HepG2 (cell line): Measurements from ENCODE around the gene MYH15. TPM values are rescaled to one million over a fixed set of nuclear protein-coding genes. Genes with fewer than 3 reads are reported as not detected.

Experiments
- ATAC-seq: fragments of 200-7000 bp; cut with Tn5 transposase; 3 replicates; pipeline ENCODE4 v1.9.1; 2020; ENCODE audit warnings: mild to moderate bottlenecking, moderate library complexity
- BruUV-seq: library from RNA; stranded (reverse); fragments of 400-500 nt; replicated peaks from 2 replicates; lab custom pipeline; 2021; lab: Mats Ljungman, UMichigan
- CTCF ChIA-PET: fragments of 300-600 bp; formaldehyde crosslinking; extraction: SDS; loops from one replicate; lab custom pipeline; 2021; ENCODE audit warnings: low total read pairs, inconsistent platforms, low intra/inter-chr PET ratio; lab: Yijun Ruan, JAX
- POLR2A ChIA-PET: fragments of 350-600 bp; sonication (Branson Sonifier 250); formaldehyde crosslinking; loops from one replicate; lab custom pipeline; 2020; ENCODE audit warnings: antibody characterized with exemption, inconsistent platforms; lab: Yijun Ruan, JAX
- DNase-seq: peaks from one replicate; pipeline ENCODE4 v3.0.0-alpha.2; 2015; ENCODE audit warnings: low spot score
- FAIRE-seq: peaks from 3 replicates; lab custom pipeline; 2011; peaks lifted over from hg19 to GRCh38; lab: Jason Lieb, UNC
- H2AFZ ChIP-seq: one replicate; pipeline ENCODE4 v1.6.1; 2011; ENCODE audit warnings: low read length, inconsistent platforms
- H3K27ac ChIP-seq: fragments of 300-600 bp; 3 replicates; pipeline ENCODE4 v1.8.0; 2011; ENCODE audit warnings: mixed run types, mild to moderate bottlenecking, mixed read lengths, low read length, inconsistent platforms; ENCODE audit not compliant: insufficient read depth; ENCODE audit errors: extremely low read length
- H3K27me3 ChIP-seq, 2 experiments: fragments of 200-600 bp in 1 of 2; 2 replicates in 1 of 2; 3 replicates in 1 of 2; pipeline versions ENCODE4 v1.6.0 to v1.8.0; 2011; ENCODE audit warnings: low read length in 2 of 2, mild to moderate bottlenecking in 2 of 2, moderate library complexity in 2 of 2, inconsistent platforms in 1 of 2; ENCODE audit not compliant: insufficient read depth in 2 of 2, control insufficient read depth in 1 of 2
- H3K36me3 ChIP-seq, 2 experiments: fragments of 200-600 bp in 1 of 2; replicated peaks in 1 of 2; 2 replicates in 1 of 2; 3 replicates in 1 of 2; pipeline versions ENCODE4 v1.5.1 to v1.8.0; 2011; ENCODE audit warnings: low read length in 2 of 2, inconsistent platforms in 1 of 2; ENCODE audit not compliant: insufficient read depth in 2 of 2, control insufficient read depth in 1 of 2
- H3K4me1 ChIP-seq: 2 replicates; pipeline ENCODE4 v1.5.1; 2012; ENCODE audit warnings: low read length, inconsistent platforms; ENCODE audit not compliant: insufficient read depth
- H3K4me2 ChIP-seq: 2 replicates; pipeline ENCODE4 v1.6.0; 2011; ENCODE audit warnings: low read depth, low read length, inconsistent platforms
- H3K4me3 ChIP-seq, 3 experiments: fragments of 200-600 bp in 1 of 3; sonication (generic), shearing (Covaris generic) in 1 of 3; replicated peaks in 1 of 3; 2 replicates each; pipeline ENCODE4 v1.5.1; 2011 to 2016; ENCODE audit warnings: low read length in 3 of 3, inconsistent platforms in 2 of 3, low read depth in 2 of 3, mild to moderate bottlenecking in 2 of 3, control low read depth in 1 of 3, mixed read lengths in 1 of 3; ENCODE audit not compliant: insufficient read depth in 1 of 3
- H3K79me2 ChIP-seq: one replicate; pipeline ENCODE4 v1.6.1; 2011; ENCODE audit warnings: low read length, inconsistent platforms; ENCODE audit not compliant: insufficient read depth
- H3K9ac ChIP-seq: 2 replicates; pipeline ENCODE4 v1.6.0; 2011; ENCODE audit warnings: mild to moderate bottlenecking, low read depth, low read length, inconsistent platforms; ENCODE audit not compliant: insufficient read depth
- H3K9me3 ChIP-seq: 2 replicates; pipeline ENCODE4 v1.5.1; 2012; ENCODE audit warnings: mild to moderate bottlenecking, low read length
- H4K20me1 ChIP-seq: 2 replicates; pipeline ENCODE4 v1.6.0; 2011; ENCODE audit warnings: inconsistent platforms, mild to moderate bottlenecking, low read length, moderate library complexity; ENCODE audit not compliant: insufficient read depth
- FOXK2 ChIP-seq: fragments of 450-650 bp; IDR thresholded peaks from 2 replicates; pipeline ENCODE4 v1.6.1; 2016
- NCOA5 ChIP-seq: sonication (generic); formaldehyde crosslinking; IDR thresholded peaks from 2 replicates; pipeline ENCODE4 v1.4.0; 2020; ENCODE audit warnings: missing genetic modification reagents
- NR2C2 ChIP-seq: sonication (generic); formaldehyde crosslinking; IDR thresholded peaks from 2 replicates; pipeline ENCODE4 v1.4.0; 2020; ENCODE audit warnings: missing genetic modification reagents, mild to moderate bottlenecking, moderate library complexity, borderline replicate concordance
- PAX8 ChIP-seq: sonication (generic); formaldehyde crosslinking; IDR thresholded peaks from 2 replicates; pipeline ENCODE4 v1.8.0; 2022; ENCODE audit warnings: mild to moderate bottlenecking, missing genetic modification reagents, borderline replicate concordance
- POLR2AphosphoS5 ChIP-seq: IDR thresholded peaks from 2 replicates; pipeline ENCODE4 v1.6.1; 2012; ENCODE audit warnings: low read depth, low read length
- PTBP1 ChIP-seq: fragments of 200-400 bp; formaldehyde crosslinking; IDR thresholded peaks from 2 replicates; pipeline ENCODE4 v1.6.1; 2018; ENCODE audit warnings: low read length, low read depth; ENCODE audit not compliant: poor library complexity, severe bottlenecking
- REPIN1 ChIP-seq: sonication (generic); formaldehyde crosslinking; IDR thresholded peaks from 2 replicates; pipeline ENCODE4 v1.8.0; 2022; ENCODE audit warnings: missing genetic modification reagents, low read depth, mild to moderate bottlenecking, borderline replicate concordance
- ZBTB43 ChIP-seq: sonication (generic); formaldehyde crosslinking; conservative IDR thresholded peaks from 2 replicates; pipeline ENCODE4 v1.4.0; 2020; ENCODE audit warnings: missing genetic modification reagents
- ZNF224 ChIP-seq: sonication (generic); formaldehyde crosslinking; IDR thresholded peaks from 2 replicates; pipeline ENCODE4 v1.5.0; 2020; ENCODE audit warnings: mild to moderate bottlenecking, missing genetic modification reagents
- ZNF326 ChIP-seq: sonication (generic); formaldehyde crosslinking; IDR thresholded peaks from 2 replicates; pipeline ENCODE4 v1.4.0; 2020; ENCODE audit warnings: missing genetic modification reagents, borderline replicate concordance
- ZNF552 ChIP-seq: sonication (generic); formaldehyde crosslinking; IDR thresholded peaks from 2 replicates; pipeline ENCODE4 v1.9.0; 2022; ENCODE audit warnings: missing genetic modification reagents, mild to moderate bottlenecking, borderline replicate concordance
- ZNF589 ChIP-seq: sonication (generic); formaldehyde crosslinking; conservative IDR thresholded peaks from 2 replicates; pipeline ENCODE4 v1.8.0; 2022; ENCODE audit warnings: mild to moderate bottlenecking, moderate library complexity, missing genetic modification reagents
- ZNF775 ChIP-seq: sonication (generic); formaldehyde crosslinking; IDR thresholded peaks from 2 replicates; pipeline ENCODE4 v1.4.0; 2020; ENCODE audit warnings: missing genetic modification reagents, mild to moderate bottlenecking, moderate library complexity, borderline replicate concordance
- ZNF883 ChIP-seq: sonication (generic); formaldehyde crosslinking; IDR thresholded peaks from 2 replicates; pipeline ENCODE4 v1.5.1; 2020; ENCODE audit warnings: mild to moderate bottlenecking, missing genetic modification reagents; ENCODE audit errors: not compliant biosample characterization
- WGBS: methylation state at CpG from one replicate; pipeline ENCODE4 v1.1.6; 2017; ENCODE audit warnings: low lambda C conversion rate; 5-methylcytosine and 5-hydroxymethylcytosine counted together
- in situ Hi-C: cut with HindIII; loops from 2 replicates; pipeline ENCODE4 v1.10.0; 2017; ENCODE audit warnings: low pct_unique_long_range_greater_than_20kb; ENCODE audit not compliant: extremely low pct_ligation_motif_present
- intact Hi-C: fragments of 100-400 bp; cut with micrococcal nuclease; formaldehyde crosslinking; loops from one replicate; pipeline ENCODE4 v1.10.0; 2022; ENCODE audit not compliant: unreplicated experiment
- polyA plus RNA-seq, 8 experiments: library from polyadenylated mRNA; depleted of rRNA in 3 of 8; stranded (reverse) in 7 of 8; unstranded in 1 of 8; fragments of >200 nt; fragmentation: Illumina TruSeq in 4 of 8; extraction: Trizol in 4 of 8; gene quantifications; 2 replicates each; pipeline versions ENCODE4 v1.2.1 to v1.2.3, GENCODE V29; 2011 to 2016; ENCODE audit warnings: low read depth in 4 of 8, missing spikeins in 1 of 8, mixed read lengths in 1 of 8; ENCODE audit not compliant: insufficient read depth in 1 of 8
- total RNA-seq, 5 experiments: library from RNA; depleted of rRNA; stranded (reverse); fragments of >200 nt; fragmentation: Illumina TruSeq; extraction: Trizol; gene quantifications; 2 replicates each; pipeline ENCODE4 v1.2.3, GENCODE V29; 2016; ENCODE audit warnings: low read depth in 1 of 5

MYH15 gene
- total and polyA plus RNA-seq, 2 of the 13 experiments (the other 11 are each of a cell fraction or from before 2014, with no cell fraction given), result 0.03 to 0.09 TPM

- Histone ChIP-seq H3K4me1 (peaks cover 8% of the 10 kb centered on the region), H3K9ac (no peak overlapping the region), H3K4me3 (no peak overlapping the region), H4K20me1 (no peaks in the 10 kb centered on the region), H3K36me3 (no peaks in the 10 kb centered on the region), H3K4me2 (no peak overlapping the region), H3K79me2 (no peaks in the 10 kb centered on the region), H3K27me3 (peaks cover 0 to 4% of the 10 kb centered on the region in 2 experiments; a peak in 2 of 5 replicates), H2AFZ (no peak overlapping the region), H3K9me3 (no peaks in the 10 kb centered on the region), H3K27ac (no peak overlapping the region)
- POLR2A ChIA-PET, result no interaction called here
- in situ Hi-C loops, result loop anchor here (5.0 to 10.0 kb wide), 2 partner anchors 257 to 475 kb away; no protein-coding TSS in a partner anchor
- ATAC-seq, result no peak
- FAIRE-seq, result no peak
- no TSS peak for BruUV-seq
- CTCF ChIA-PET, result no interaction called here
- intact Hi-C loops, result loop anchor here (5.0 kb wide), 1 partner anchor 472 kb away; no protein-coding TSS in a partner anchor
- 18% methylated on average over 4 of the region's 4 CpGs for WGBS
- DNase-seq, result no peak
- TF ChIP-seq PTBP1 (no peak), ZBTB43 (CRISPR knock-in tag) (no peak), ZNF775 (CRISPR knock-in tag) (no peak), REPIN1 (CRISPR knock-in tag) (no peak), FOXK2 (no peak), ZNF883 (CRISPR knock-in tag) (no peak), ZNF326 (CRISPR knock-in tag) (no peak), NR2C2 (CRISPR knock-in tag) (no peak), ZNF589 (CRISPR knock-in tag) (no peak), ZNF224 (no peak), PAX8 (CRISPR knock-in tag) (no peak), NCOA5 (no peak), ZNF552 (CRISPR knock-in tag) (no peak), POLR2AphosphoS5 (no peak)
Measured at GRCh38 chr3:108409800-108410178, 100.6 kb downstream of the MYH15 start.
